RWPE2 (cell line): Measurements from ENCODE around the gene CASQ2.

Experiments
- ATAC-seq: fragments of 200-7000 bp; cut with Tn5 transposase; 3 replicates; pipeline ENCODE4 v1.9.1; 2021; ENCODE audit warnings: low read depth
- DNase-seq: peaks from one replicate; pipeline ENCODE4 v3.0.0-alpha.2; 2020; ENCODE audit warnings: low spot score
- H3K27ac ChIP-seq: fragments of 450-650 bp; 2 replicates; pipeline ENCODE4 v1.5.1; 2017; ENCODE audit warnings: mild to moderate bottlenecking; ENCODE audit not compliant: poor library complexity, severe bottlenecking
- H3K27me3 ChIP-seq: fragments of 250-450 bp; sonication (Bioruptor Pico); 2 replicates; pipeline ENCODE4 v1.5.1; 2021; ENCODE audit warnings: mild to moderate bottlenecking, moderate library complexity; ENCODE audit not compliant: insufficient read depth, poor library complexity, severe bottlenecking
- H3K36me3 ChIP-seq: fragments of 250-450 bp; sonication (Bioruptor Pico); 2 replicates; pipeline ENCODE4 v1.5.1; 2020; ENCODE audit warnings: low read depth, mild to moderate bottlenecking, moderate library complexity
- H3K4me1 ChIP-seq: fragments of 250-450 bp; sonication (Bioruptor Pico); 2 replicates; pipeline ENCODE4 v1.5.1; 2021; ENCODE audit warnings: mild to moderate bottlenecking, moderate library complexity; ENCODE audit not compliant: insufficient read depth, poor library complexity, severe bottlenecking
- H3K4me3 ChIP-seq: fragments of 250-450 bp; sonication (Bioruptor Pico); 2 replicates; pipeline ENCODE4 v1.5.1; 2021; ENCODE audit warnings: mild to moderate bottlenecking, moderate library complexity; ENCODE audit not compliant: severe bottlenecking
- H3K9me3 ChIP-seq: fragments of 250-450 bp; sonication (Bioruptor Pico); 2 replicates; pipeline ENCODE4 v1.5.1; 2021; ENCODE audit warnings: mild to moderate bottlenecking, moderate library complexity; ENCODE audit not compliant: severe bottlenecking
- CTCF ChIP-seq: fragments of 450-650 bp; IDR thresholded peaks from one replicate; pipeline ENCODE4 v1.5.1; 2017; ENCODE audit warnings: mild to moderate bottlenecking, moderate library complexity; ENCODE audit not compliant: poor library complexity, severe bottlenecking

The CASQ2 gene

GRCh38 chr1:115753361-115753760 is 15.2 kb downstream of the CASQ2 start:
- TF ChIP-seq CTCF = no peak
- Histone ChIP-seq H3K4me1 (no peaks in the 10 kb centered on the region), H3K9me3 (no peaks in the 10 kb centered on the region), H3K27me3 (no peaks in the 10 kb centered on the region), H3K4me3 (no peak overlapping the region), H3K36me3 (no peaks in the 10 kb centered on the region), H3K27ac (no peak overlapping the region)
- ATAC-seq (no peak), DNase-seq (no peak)

GRCh38 chr1:115748401-115749150 is 19.9 kb downstream of the CASQ2 start:
- TF ChIP-seq CTCF = no peak
- ATAC-seq (peak; percentile 72), DNase-seq (no peak)
- Histone ChIP-seq H3K27me3 (no peaks in the 10 kb centered on the region), H3K9me3 (no peaks in the 10 kb centered on the region), H3K4me3 (no peak overlapping the region), H3K27ac (no peak overlapping the region), H3K36me3 (no peaks in the 10 kb centered on the region), H3K4me1 (peaks cover 6% of the 10 kb centered on the region)

GRCh38 chr1:115746021-115746690 is 22.4 kb downstream of the CASQ2 start:
- no peak overlapping the region for H3K27ac ChIP-seq
- no peak; the same call in 2 of the 3 replicates for ATAC-seq
- no peaks in the 10 kb centered on the region for H3K9me3 ChIP-seq
- H3K27me3 ChIP-seq = no peaks in the 10 kb centered on the region
- no peak for DNase-seq
- no peaks in the 10 kb centered on the region for H3K36me3 ChIP-seq
- no peak overlapping the region for H3K4me3 ChIP-seq
- TF ChIP-seq CTCF = no peak
- H3K4me1 ChIP-seq = peaks cover 6% of the 10 kb centered on the region

- H3K27ac ChIP-seq = no peak overlapping the region
- TF ChIP-seq CTCF = no peak
- H3K27me3 ChIP-seq = no peaks in the 10 kb centered on the region
- no peak for ATAC-seq
- no peak for DNase-seq
- H3K4me3 ChIP-seq = no peak overlapping the region
- peaks cover 6% of the 10 kb centered on the region for H3K4me1 ChIP-seq
- no peaks in the 10 kb centered on the region for H3K9me3 ChIP-seq
- H3K36me3 ChIP-seq = no peaks in the 10 kb centered on the region
These were observed 23.8 kb downstream of the CASQ2 start for GRCh38 chr1:115744646-115745275.
